ENCODE measurements around the gene SLC7A14. TPM values are rescaled to one million over a fixed set of nuclear protein-coding genes. Genes with fewer than 3 reads are reported as not detected.

Gene SLC7A14
- polyA plus RNA-seq, 2 of the 4 experiments (the other 2 are of a cell fraction) = not detected

GRCh38 chr3:170485696-170486095 is 100.2 kb downstream of the SLC7A14 start:
- TF ChIP-seq SREBF2 (IDR thresholded peaks at IDR 0.05) (no peak), SMC3 (IDR thresholded peaks at IDR 0.05) (no peak), FOSB (CRISPR knock-in tag; IDR thresholded peaks at IDR 0.05) (no peak), PBX3 (IDR thresholded peaks at IDR 0.05) (no peak), POLR2A (IDR thresholded peaks at IDR 0.05; ENCODE audit: low read length) (no peak), EP300 (IDR thresholded peaks at IDR 0.05) (no peak)
- H3K4me2 ChIP-seq = no peak overlapping the region
- CTCF ChIA-PET = interaction anchor here (1.1 kb wide), 1 partner anchor 11 kb away, joined by 3 read pairs; no protein-coding TSS in a partner anchor
- FAIRE-seq (no peak), ATAC-seq (no peak), DNase-seq (ENCODE audit: low read depth in 1 of 2, low spot score in 1 of 2) (no peak)
- H3K4me1 ChIP-seq = peaks cover 14% of the 10 kb centered on the region
- WGBS (ENCODE audit: missing lambda C conversion rate) = 78% methylated on average over 4 of the region's 4 CpGs
- POLR2A ChIA-PET = no interaction called here
- H3K9me3 ChIP-seq = 0 out of 3 replicates have a peak, but pooled peaks cover 3% of the 10 kb centered on the region
- no peak overlapping the region for H3K27ac ChIP-seq
- H3K4me3 ChIP-seq = no peak overlapping the region

GRCh38 chr3:170485294-170485693 is 100.6 kb downstream of the SLC7A14 start:
- CTCF ChIA-PET = interaction anchor here (1.1 kb wide), 1 partner anchor 11 kb away, joined by 3 read pairs; no protein-coding TSS in a partner anchor
- DNase-seq (ENCODE audit: low read depth in 1 of 2, low spot score in 1 of 2) (no peak), FAIRE-seq (no peak), ATAC-seq (no peak)
- Histone ChIP-seq H3K4me3 (no peak overlapping the region), H3K27ac (no peak overlapping the region), H3K9me3 (0 out of 3 replicates have a peak, but pooled peaks cover 3% of the 10 kb centered on the region), H3K4me1 (peaks cover 14% of the 10 kb centered on the region), H3K4me2 (no peak overlapping the region)
- POLR2A ChIA-PET = no interaction called here
- WGBS (ENCODE audit: missing lambda C conversion rate) = 62% methylated on average over 3 of the region's 3 CpGs
- no peak for TF ChIP-seq RNF2 (IDR thresholded peaks at IDR 0.05; ENCODE audit: borderline replicate concordance, low read depth)
- no peak for TF ChIP-seq PHF8 (IDR thresholded peaks at IDR 0.05; ENCODE audit: borderline replicate concordance, low read depth)
- TF ChIP-seq ESRRA (IDR thresholded peaks at IDR 0.05; ENCODE audit: borderline replicate concordance, low read length) = no peak
- TF ChIP-seq KDM5A (IDR thresholded peaks at IDR 0.05) = no peak
- TF ChIP-seq ZFP36 (IDR thresholded peaks at IDR 0.05; ENCODE audit: borderline replicate concordance, partially characterized antibody) = no peak
- TF ChIP-seq KDM1A (IDR thresholded peaks at IDR 0.05; ENCODE audit: low read depth) = no peak
- no peak for TF ChIP-seq HOXB13 (CRISPR knock-in tag; IDR thresholded peaks at IDR 0.05; ENCODE audit: low read depth)
- no peak for TF ChIP-seq HMGXB4 (CRISPR knock-in tag; IDR thresholded peaks at IDR 0.05; ENCODE audit: borderline replicate concordance)
- TF ChIP-seq BHLHE40 (IDR thresholded peaks at IDR 0.05; ENCODE audit: low read depth, low read length) = no peak
- TF ChIP-seq HES2 (IDR thresholded peaks at IDR 0.05) = no peak
- no peak for TF ChIP-seq E2F6 (IDR thresholded peaks at IDR 0.05; ENCODE audit: borderline replicate concordance, low read depth)

GRCh38 chr3:170484869-170485268 is 101.0 kb downstream of the SLC7A14 start:
- DNase-seq (ENCODE audit: low read depth in 1 of 2, low spot score in 1 of 2) (no peak), FAIRE-seq (no peak), ATAC-seq (no peak)
- Histone ChIP-seq H3K9me3 (0 out of 3 replicates have a peak, but pooled peaks cover 3% of the 10 kb centered on the region), H3K27ac (no peak overlapping the region), H3K4me1 (peaks cover 14% of the 10 kb centered on the region), H3K4me2 (no peak overlapping the region), H3K4me3 (no peak overlapping the region)
- POLR2A ChIA-PET = no interaction called here
- CTCF ChIA-PET = interaction anchor here (0.6 to 1.1 kb wide), 2 partner anchors 10 to 69 kb away, joined by 3 to 4 read pairs; no protein-coding TSS in a partner anchor
- WGBS (ENCODE audit: missing lambda C conversion rate) = 46% methylated on average over 4 of the region's 4 CpGs
- TF ChIP-seq TFCP2L1 (CRISPR knock-in tag; IDR thresholded peaks at IDR 0.05) (no peak), MAFK (IDR thresholded peaks at IDR 0.05; ENCODE audit: partially characterized antibody) (no peak), REST (IDR thresholded peaks at IDR 0.05) (no peak), FOSB (CRISPR knock-in tag; IDR thresholded peaks at IDR 0.05) (no peak), HDAC2 (IDR thresholded peaks at IDR 0.05) (no peak), FOSL2 (IDR thresholded peaks at IDR 0.05) (no peak), FOSL2 (CRISPR knock-in tag; IDR thresholded peaks at IDR 0.05) (no peak), RNF2 (IDR thresholded peaks at IDR 0.05; ENCODE audit: borderline replicate concordance, low read depth) (no peak), CBX8 (IDR thresholded peaks at IDR 0.05) (no peak), JUN (IDR thresholded peaks at IDR 0.05) (no peak), TP53 (CRISPR knock-in tag; IDR thresholded peaks at IDR 0.05) (no peak), CHD2 (IDR thresholded peaks at IDR 0.05; ENCODE audit: low read length, partially characterized antibody) (no peak)
